HEK293T (cell line): ENCODE results near the gene PLA2G4D.

Experiments
- ELF4 ChIP-seq: fragments of 450-650 bp; IDR thresholded peaks from 2 replicates; pipeline ENCODE4 v1.6.1; 2017; ENCODE audit warnings: antibody characterized with exemption
- FOXK2 ChIP-seq: fragments of 450-650 bp; IDR thresholded peaks from 2 replicates; pipeline ENCODE4 v1.6.1; 2016; ENCODE audit warnings: mild to moderate bottlenecking
- FOXM1 ChIP-seq: fragments of 450-650 bp; IDR thresholded peaks from 2 replicates; pipeline ENCODE4 v1.6.1; 2017; ENCODE audit warnings: mild to moderate bottlenecking, borderline replicate concordance
- NFRKB ChIP-seq: fragments of 450-650 bp; IDR thresholded peaks from 2 replicates; pipeline ENCODE4 v1.6.1; 2016; ENCODE audit warnings: mild to moderate bottlenecking, moderate library complexity
- SP1 ChIP-seq: fragments of 450-650 bp; IDR thresholded peaks from 2 replicates; pipeline ENCODE4 v1.6.1; 2017
- SUZ12 ChIP-seq: fragments of 450-650 bp; IDR thresholded peaks from 2 replicates; pipeline ENCODE4 v1.6.1; 2016; ENCODE audit warnings: mild to moderate bottlenecking

GRCh38 chr15:42141795-42142667 lies 47.7 kb upstream of the PLA2G4D start:
- TF ChIP-seq SP1 (no peak), FOXM1 (no peak), FOXK2 (no peak), SUZ12 (no peak), ELF4 (no peak), NFRKB (no peak)
